ENCODE data around the gene CORO7. TPM values are rescaled to one million over a fixed set of nuclear protein-coding genes. Genes with fewer than 3 reads are reported as not detected.

Gene CORO7
- polyA plus RNA-seq, 1 donor from 2014 or later, result 57.6 TPM

GRCh38 chr16:4314532-4315185, 101.7 kb downstream of the CORO7 start:
- H3K9me3 ChIP-seq (ENCODE audit: low read length), result no peaks in the 10 kb centered on the region
- no peaks in the 10 kb centered on the region for H3K27me3 ChIP-seq (ENCODE audit: insufficient read depth, low read depth, low read length)
- peak overlapping the region; percentile 89 for H3K4me3 ChIP-seq (ENCODE audit: low read length)
- no peaks in the 10 kb centered on the region for H3K36me3 ChIP-seq (ENCODE audit: insufficient read depth, low read length)
- H3K27ac ChIP-seq (ENCODE audit: low read length), result peak overlapping the region; percentile 75
- H4K20me1 ChIP-seq (ENCODE audit: insufficient read depth), result no peaks in the 10 kb centered on the region
- H3K79me2 ChIP-seq (replicated peaks; ENCODE audit: insufficient read depth, low read length), result peaks cover 35% of the 10 kb centered on the region
- H3F3A ChIP-seq (ENCODE audit: insufficient read depth, low read length, poor library complexity, severe bottlenecking), result no peaks in the 10 kb centered on the region
- no peak for TF ChIP-seq REST (IDR thresholded peaks at IDR 0.05; ENCODE audit: borderline replicate concordance)
- TF ChIP-seq POLR2AphosphoS5 (IDR thresholded peaks at IDR 0.05), result no peak
- TF ChIP-seq CTCF (IDR thresholded peaks at IDR 0.05; ENCODE audit: poor library complexity, severe bottlenecking), result peak; percentile 53
- no peak for TF ChIP-seq TAF1 (IDR thresholded peaks at IDR 0.05; ENCODE audit: low read depth)
- TF ChIP-seq EP300 (conservative IDR thresholded peaks at IDR 0.05; ENCODE audit: poor library complexity, severe bottlenecking), result no peak
- no peak for TF ChIP-seq RAD21 (conservative IDR thresholded peaks at IDR 0.05)
- no peak for TF ChIP-seq EZH2 (IDR thresholded peaks at IDR 0.05; ENCODE audit: borderline replicate concordance, insufficient read depth, low read length, poor library complexity, severe bottlenecking)
- peak; percentile 52 for TF ChIP-seq MXI1 (conservative IDR thresholded peaks at IDR 0.05; ENCODE audit: poor library complexity, severe bottlenecking)
- no peak for TF ChIP-seq SMC3 (conservative IDR thresholded peaks at IDR 0.05; ENCODE audit: poor library complexity)
- peak overlapping the region; percentile 70 for H3K4me2 ChIP-seq (ENCODE audit: low read length)
- H2AFZ ChIP-seq (ENCODE audit: low read depth, low read length), result peak overlapping the region; percentile 85
- no peaks in the 10 kb centered on the region for H3K9me2 ChIP-seq (ENCODE audit: insufficient read depth, low read length)
- H3K9ac ChIP-seq (ENCODE audit: low read length), result peak overlapping the region; percentile 92

- H3K4me2 ChIP-seq (ENCODE audit: low read length), result no peak overlapping the region
- H3K27ac ChIP-seq (ENCODE audit: low read length), result peak overlapping the region; percentile 75
- H3K9ac ChIP-seq (ENCODE audit: low read length), result no peak overlapping the region
- no peak overlapping the region for H2AFZ ChIP-seq (ENCODE audit: low read depth, low read length)
- no peaks in the 10 kb centered on the region for H3F3A ChIP-seq (ENCODE audit: insufficient read depth, low read length, poor library complexity, severe bottlenecking)
- H3K9me3 ChIP-seq (ENCODE audit: low read length), result no peaks in the 10 kb centered on the region
- H3K4me3 ChIP-seq (ENCODE audit: low read length), result peak overlapping the region; percentile 89
- H3K9me2 ChIP-seq (ENCODE audit: insufficient read depth, low read length), result no peaks in the 10 kb centered on the region
- no peaks in the 10 kb centered on the region for H3K36me3 ChIP-seq (ENCODE audit: insufficient read depth, low read length)
- H3K79me2 ChIP-seq (replicated peaks; ENCODE audit: insufficient read depth, low read length), result peaks cover 27% of the 10 kb centered on the region
- TF ChIP-seq TAF1 (IDR thresholded peaks at IDR 0.05; ENCODE audit: low read depth) (no peak), MXI1 (conservative IDR thresholded peaks at IDR 0.05; ENCODE audit: poor library complexity, severe bottlenecking) (no peak), EP300 (conservative IDR thresholded peaks at IDR 0.05; ENCODE audit: poor library complexity, severe bottlenecking) (no peak), CTCF (IDR thresholded peaks at IDR 0.05; ENCODE audit: poor library complexity, severe bottlenecking) (peak; percentile 52), RAD21 (conservative IDR thresholded peaks at IDR 0.05) (no peak)
- no peaks in the 10 kb centered on the region for H4K20me1 ChIP-seq (ENCODE audit: insufficient read depth)
- H3K27me3 ChIP-seq (ENCODE audit: insufficient read depth, low read depth, low read length), result no peaks in the 10 kb centered on the region
These were observed 102.5 kb downstream of the CORO7 start for GRCh38 chr16:4313563-4314531.

Data from neural cell (in vitro differentiated cells).